Measurements from ENCODE around the gene BASP1. TPM values are rescaled to one million over a fixed set of nuclear protein-coding genes. Genes with fewer than 3 reads are reported as not detected.

Gene BASP1
- total and polyA plus RNA-seq, 2 experiments from 2014 or later = 134 to 183 TPM

DNA sequence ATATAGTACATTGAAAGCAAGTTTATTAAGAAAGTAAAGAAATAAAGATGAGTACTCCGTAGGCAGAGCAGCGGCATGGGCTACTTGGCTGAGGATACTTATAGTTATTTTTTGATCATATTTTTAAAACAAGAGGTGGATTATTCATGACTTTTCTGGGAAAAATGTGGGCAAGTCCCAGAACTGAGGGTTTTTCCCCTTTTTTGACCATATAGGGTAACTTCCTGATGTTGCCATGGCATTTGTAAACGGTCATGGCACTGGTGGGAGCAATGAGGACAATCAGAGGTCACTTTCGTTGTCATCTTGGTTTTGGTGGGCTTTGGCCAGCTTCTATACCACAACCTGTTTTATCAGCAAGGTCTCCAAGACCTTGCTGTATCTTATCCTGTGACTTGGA is 5.2 kb upstream of the BASP1 start:
- Histone ChIP-seq H4K20me1 (ENCODE audit: insufficient read depth, poor library complexity, severe bottlenecking) (no peaks in the 10 kb centered on the region), H3K4me1 (ENCODE audit: insufficient read depth) (peaks cover 16% of the 10 kb centered on the region), H3K27me3 (no peaks in the 10 kb centered on the region), H3K9me2 (replicated peaks; ENCODE audit: insufficient read depth) (no peaks in the 10 kb centered on the region), H3K4me3 (no peak overlapping the region), H2AFZ (no peak overlapping the region), H3K36me3 (replicated peaks; ENCODE audit: insufficient read depth, low read depth) (no peaks in the 10 kb centered on the region), H3K9me3 (ENCODE audit: low read depth) (no peaks in the 10 kb centered on the region), H3K4me2 (no peak overlapping the region), H3K79me2 (peaks cover 7% of the 10 kb centered on the region), H3K27ac (no peak overlapping the region)
- TF ChIP-seq EZH2 (IDR thresholded peaks at IDR 0.05; ENCODE audit: borderline replicate concordance) (no peak), EZH2phosphoT487 (IDR thresholded peaks at IDR 0.05; ENCODE audit: low read depth, severe bottlenecking, unreplicated experiment) (no peak)
- TF ChIP-seq, protein P1, sequence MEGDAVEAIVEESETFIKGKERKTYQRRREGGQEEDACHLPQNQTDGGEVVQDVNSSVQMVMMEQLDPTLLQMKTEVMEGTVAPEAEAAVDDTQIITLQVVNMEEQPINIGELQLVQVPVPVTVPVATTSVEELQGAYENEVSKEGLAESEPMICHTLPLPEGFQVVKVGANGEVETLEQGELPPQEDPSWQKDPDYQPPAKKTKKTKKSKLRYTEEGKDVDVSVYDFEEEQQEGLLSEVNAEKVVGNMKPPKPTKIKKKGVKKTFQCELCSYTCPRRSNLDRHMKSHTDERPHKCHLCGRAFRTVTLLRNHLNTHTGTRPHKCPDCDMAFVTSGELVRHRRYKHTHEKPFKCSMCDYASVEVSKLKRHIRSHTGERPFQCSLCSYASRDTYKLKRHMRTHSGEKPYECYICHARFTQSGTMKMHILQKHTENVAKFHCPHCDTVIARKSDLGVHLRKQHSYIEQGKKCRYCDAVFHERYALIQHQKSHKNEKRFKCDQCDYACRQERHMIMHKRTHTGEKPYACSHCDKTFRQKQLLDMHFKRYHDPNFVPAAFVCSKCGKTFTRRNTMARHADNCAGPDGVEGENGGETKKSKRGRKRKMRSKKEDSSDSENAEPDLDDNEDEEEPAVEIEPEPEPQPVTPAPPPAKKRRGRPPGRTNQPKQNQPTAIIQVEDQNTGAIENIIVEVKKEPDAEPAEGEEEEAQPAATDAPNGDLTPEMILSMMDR (IDR thresholded peaks at IDR 0.05; ENCODE audit: poor library complexity) = no peak
- 91% methylated on average over 4 of the region's 4 CpGs for WGBS (ENCODE audit: low lambda C conversion rate, missing lambda C conversion rate)
- DNase-seq (ENCODE audit: low spot score) = no peak

DNA sequence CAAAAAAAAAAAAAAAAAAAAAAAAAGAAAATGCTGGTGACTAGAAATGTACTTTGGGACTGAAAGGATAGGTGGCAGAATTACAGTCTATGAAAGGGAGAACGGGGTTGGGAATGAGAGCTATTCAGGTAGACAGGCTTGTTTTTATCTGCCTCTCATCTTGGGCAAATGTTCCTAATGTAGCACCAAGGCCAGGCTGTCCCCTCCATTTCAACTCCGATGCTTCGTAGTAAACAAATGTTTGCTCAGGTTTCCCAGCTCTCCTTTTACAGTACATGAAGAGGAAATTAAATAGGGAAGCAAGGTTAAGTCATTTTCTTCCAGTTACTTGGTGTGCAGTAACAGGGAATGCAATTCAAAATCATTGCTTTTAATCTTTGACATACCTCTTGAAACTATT is 4.4 kb upstream of the BASP1 start:
- WGBS (ENCODE audit: low lambda C conversion rate, missing lambda C conversion rate) = 28% methylated on average over 3 of the region's 3 CpGs
- Histone ChIP-seq H3K79me2 (peaks cover 10% of the 10 kb centered on the region), H2AFZ (peak overlapping the region; percentile 4), H3K27me3 (no peaks in the 10 kb centered on the region), H3K27ac (no peak overlapping the region), H4K20me1 (ENCODE audit: insufficient read depth, poor library complexity, severe bottlenecking) (no peaks in the 10 kb centered on the region), H3K4me3 (no peak overlapping the region), H3K4me1 (ENCODE audit: insufficient read depth) (peaks cover 16% of the 10 kb centered on the region), H3K9me2 (replicated peaks; ENCODE audit: insufficient read depth) (no peaks in the 10 kb centered on the region), H3K9me3 (ENCODE audit: low read depth) (no peaks in the 10 kb centered on the region), H3K4me2 (peak overlapping the region; percentile 81), H3K36me3 (replicated peaks; ENCODE audit: insufficient read depth, low read depth) (no peaks in the 10 kb centered on the region)
- no peak for TF ChIP-seq EZH2 (IDR thresholded peaks at IDR 0.05; ENCODE audit: borderline replicate concordance)
- TF ChIP-seq, protein P1 (IDR thresholded peaks at IDR 0.05; ENCODE audit: poor library complexity) = no peak
- TF ChIP-seq EZH2phosphoT487 (IDR thresholded peaks at IDR 0.05; ENCODE audit: low read depth, severe bottlenecking, unreplicated experiment) = no peak
- no peak for DNase-seq (ENCODE audit: low spot score)

DNA sequence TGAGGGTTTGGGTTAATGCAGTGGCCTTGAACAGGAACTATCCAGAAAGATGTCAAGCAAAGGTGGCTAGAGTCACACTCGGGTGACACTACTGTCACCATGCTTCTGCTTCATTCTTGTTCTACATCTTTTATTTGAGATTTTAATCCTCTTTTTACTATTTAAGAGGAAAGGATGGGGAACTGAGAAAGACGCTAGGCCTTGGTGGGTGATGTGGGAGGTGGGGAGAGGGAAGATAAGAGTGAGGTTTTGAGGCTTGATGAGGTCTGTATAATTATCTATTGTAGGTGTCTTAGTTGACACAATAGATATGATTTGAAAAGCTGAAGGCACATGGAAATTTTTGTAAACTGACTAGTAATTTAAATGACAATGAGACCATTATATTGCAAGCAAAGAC is 3.5 kb upstream of the BASP1 start:
- H3K4me1 ChIP-seq (ENCODE audit: insufficient read depth) = peaks cover 16% of the 10 kb centered on the region
- no peak overlapping the region for H3K4me3 ChIP-seq
- H3K27me3 ChIP-seq = no peaks in the 10 kb centered on the region
- H2AFZ ChIP-seq = no peak overlapping the region
- 72% methylated on average over 2 of the region's 2 CpGs for WGBS (ENCODE audit: low lambda C conversion rate, missing lambda C conversion rate)
- no peaks in the 10 kb centered on the region for H3K9me3 ChIP-seq (ENCODE audit: low read depth)
- no peak overlapping the region for H3K27ac ChIP-seq
- peak overlapping the region; percentile 81 for H3K4me2 ChIP-seq
- H3K36me3 ChIP-seq (replicated peaks; ENCODE audit: insufficient read depth, low read depth) = no peaks in the 10 kb centered on the region
- DNase-seq (ENCODE audit: low spot score) = no peak
- peaks cover 19% of the 10 kb centered on the region for H3K79me2 ChIP-seq
- TF ChIP-seq, protein P1 (IDR thresholded peaks at IDR 0.05; ENCODE audit: poor library complexity) = no peak
- TF ChIP-seq EZH2 (IDR thresholded peaks at IDR 0.05; ENCODE audit: borderline replicate concordance) = no peak
- TF ChIP-seq EZH2phosphoT487 (IDR thresholded peaks at IDR 0.05; ENCODE audit: low read depth, severe bottlenecking, unreplicated experiment) = no peak
- H3K9me2 ChIP-seq (replicated peaks; ENCODE audit: insufficient read depth) = no peaks in the 10 kb centered on the region
- no peaks in the 10 kb centered on the region for H4K20me1 ChIP-seq (ENCODE audit: insufficient read depth, poor library complexity, severe bottlenecking)

DNA sequence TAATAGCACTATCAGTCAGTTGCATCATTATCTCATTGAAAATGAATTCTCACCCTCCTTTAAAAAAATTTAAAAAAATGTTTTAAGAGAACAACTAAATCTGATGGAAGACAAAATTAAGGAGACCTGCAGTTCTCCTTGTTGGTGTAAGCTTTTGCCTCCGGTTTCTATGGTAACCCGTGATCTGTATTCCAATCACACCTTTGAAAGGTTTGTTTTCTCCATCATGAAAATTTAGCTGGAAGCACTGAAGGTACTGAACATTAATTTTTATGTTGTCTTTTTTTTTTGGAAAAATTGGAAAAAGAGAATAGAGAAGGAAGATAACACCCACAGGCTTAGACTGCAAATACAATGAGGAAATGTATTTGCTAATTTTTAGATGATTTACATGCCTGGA is 2.5 kb upstream of the BASP1 start:
- Histone ChIP-seq H3K79me2 (peaks cover 28% of the 10 kb centered on the region), H4K20me1 (ENCODE audit: insufficient read depth, poor library complexity, severe bottlenecking) (peaks cover 6% of the 10 kb centered on the region), H3K9me2 (replicated peaks; ENCODE audit: insufficient read depth) (no peaks in the 10 kb centered on the region), H3K4me3 (no peak overlapping the region), H3K4me1 (ENCODE audit: insufficient read depth) (peaks cover 19% of the 10 kb centered on the region), H3K27ac (no peak overlapping the region), H2AFZ (no peak overlapping the region), H3K9me3 (ENCODE audit: low read depth) (no peaks in the 10 kb centered on the region), H3K27me3 (no peaks in the 10 kb centered on the region), H3K4me2 (peak overlapping the region; percentile 81), H3K36me3 (replicated peaks; ENCODE audit: insufficient read depth, low read depth) (no peaks in the 10 kb centered on the region)
- no peak for TF ChIP-seq EZH2 (IDR thresholded peaks at IDR 0.05; ENCODE audit: borderline replicate concordance)
- WGBS (ENCODE audit: low lambda C conversion rate, missing lambda C conversion rate) = 90% methylated on average over 2 of the region's 2 CpGs
- DNase-seq (ENCODE audit: low spot score) = no peak

All from hepatocyte (in vitro differentiated cells).